HepG2 (cell line): ENCODE results near the gene SAPCD1. TPM values are rescaled to one million over a fixed set of nuclear protein-coding genes. Genes with fewer than 3 reads are reported as not detected.

Source experiments
- HES4 ChIP-seq: sonication (generic); formaldehyde crosslinking; IDR thresholded peaks from 2 replicates; pipeline ENCODE4 v1.9.0; 2021; ENCODE audit warnings: mild to moderate bottlenecking, missing genetic modification reagents, borderline replicate concordance
- HOXA7 ChIP-seq: sonication (generic); formaldehyde crosslinking; IDR thresholded peaks from 2 replicates; pipeline ENCODE4 v1.8.1; 2022; ENCODE audit warnings: mild to moderate bottlenecking, missing genetic modification reagents, moderate library complexity
- KAT7 ChIP-seq: IDR thresholded peaks from 2 replicates; pipeline ENCODE4 v1.6.1; 2018; ENCODE audit warnings: borderline replicate concordance, missing compliant biosample characterization
- MYC ChIP-seq: sonication (generic); formaldehyde crosslinking; IDR thresholded peaks from 2 replicates; pipeline ENCODE4 v1.9.0; 2021; ENCODE audit warnings: missing genetic modification reagents, borderline replicate concordance
- NR0B2 ChIP-seq: sonication (generic); formaldehyde crosslinking; IDR thresholded peaks from 2 replicates; pipeline ENCODE4 v1.4.0; 2020; ENCODE audit warnings: mild to moderate bottlenecking, missing genetic modification reagents
- PRMT3 ChIP-seq: sonication (generic); formaldehyde crosslinking; IDR thresholded peaks from 2 replicates; pipeline ENCODE4 v1.8.1; 2022; ENCODE audit warnings: low read depth, mild to moderate bottlenecking, moderate library complexity, missing genetic modification reagents, borderline replicate concordance
- REL ChIP-seq: sonication (generic); formaldehyde crosslinking; conservative IDR thresholded peaks from 2 replicates; pipeline ENCODE4 v1.8.0; 2022; ENCODE audit warnings: mild to moderate bottlenecking, missing genetic modification reagents, moderate library complexity
- SIX4 ChIP-seq: sonication (generic); formaldehyde crosslinking; IDR thresholded peaks from 2 replicates; pipeline ENCODE4 v1.4.0; 2020; ENCODE audit warnings: missing genetic modification reagents
- XRCC5 ChIP-seq: fragments of 200-400 bp; formaldehyde crosslinking; optimal IDR thresholded peaks from 2 replicates; pipeline ENCODE3; 2017; ENCODE audit warnings: mild to moderate bottlenecking, low read length
- ZNF160 ChIP-seq: sonication (generic); formaldehyde crosslinking; IDR thresholded peaks from 2 replicates; pipeline ENCODE4 v1.8.0; 2022; ENCODE audit warnings: mild to moderate bottlenecking, inconsistent platforms, missing genetic modification reagents
- ZNF337 ChIP-seq: sonication (generic); formaldehyde crosslinking; IDR thresholded peaks from 2 replicates; pipeline ENCODE4 v1.5.1; 2020; ENCODE audit warnings: missing genetic modification reagents, low read depth, mild to moderate bottlenecking, borderline replicate concordance
- ZNF367 ChIP-seq: sonication (generic); formaldehyde crosslinking; IDR thresholded peaks from 2 replicates; pipeline ENCODE4 v1.4.0; 2020; ENCODE audit warnings: missing genetic modification reagents, borderline replicate concordance
- ZNF552 ChIP-seq: sonication (generic); formaldehyde crosslinking; IDR thresholded peaks from 2 replicates; pipeline ENCODE4 v1.9.0; 2022; ENCODE audit warnings: missing genetic modification reagents, mild to moderate bottlenecking, borderline replicate concordance
- ZNF598 ChIP-seq: sonication (generic); formaldehyde crosslinking; IDR thresholded peaks from 2 replicates; pipeline ENCODE4 v1.5.1; 2020; ENCODE audit warnings: mild to moderate bottlenecking, missing genetic modification reagents, borderline replicate concordance
- ZNF629 ChIP-seq: sonication (generic); formaldehyde crosslinking; conservative IDR thresholded peaks from 2 replicates; pipeline ENCODE4 v1.5.0; 2020; ENCODE audit warnings: missing genetic modification reagents
- ZNF724P ChIP-seq: sonication (generic); formaldehyde crosslinking; IDR thresholded peaks from 2 replicates; pipeline ENCODE4 v1.8.0; 2022; ENCODE audit warnings: missing genetic modification reagents, borderline replicate concordance
- ZNF747 ChIP-seq: sonication (generic); formaldehyde crosslinking; IDR thresholded peaks from 2 replicates; pipeline ENCODE4 v1.8.1; 2023; ENCODE audit warnings: missing genetic modification reagents, mild to moderate bottlenecking, borderline replicate concordance
- ZNF749 ChIP-seq: sonication (generic); formaldehyde crosslinking; IDR thresholded peaks from 2 replicates; pipeline ENCODE4 v1.8.0; 2022; ENCODE audit warnings: mild to moderate bottlenecking, missing genetic modification reagents, moderate library complexity, borderline replicate concordance
- ZSCAN22 ChIP-seq: sonication (generic); formaldehyde crosslinking; IDR thresholded peaks from 2 replicates; pipeline ENCODE4 v1.4.0; 2020; ENCODE audit warnings: mild to moderate bottlenecking, missing genetic modification reagents
- ZSCAN25 ChIP-seq: sonication (generic); formaldehyde crosslinking; IDR thresholded peaks from 2 replicates; pipeline ENCODE4 v1.8.0; 2022; ENCODE audit warnings: mild to moderate bottlenecking, missing genetic modification reagents
- polyA plus RNA-seq, 8 experiments: library from polyadenylated mRNA; depleted of rRNA in 3 of 8; stranded (reverse) in 7 of 8; unstranded in 1 of 8; fragments of >200 nt; fragmentation: Illumina TruSeq in 4 of 8; extraction: Trizol in 4 of 8; gene quantifications; 2 replicates each; pipeline versions ENCODE4 v1.2.1 to v1.2.3, GENCODE V29; 2011 to 2016; ENCODE audit warnings: low read depth in 4 of 8, missing spikeins in 1 of 8, mixed read lengths in 1 of 8; ENCODE audit not compliant: insufficient read depth in 1 of 8
- total RNA-seq, 5 experiments: library from RNA; depleted of rRNA; stranded (reverse); fragments of >200 nt; fragmentation: Illumina TruSeq; extraction: Trizol; gene quantifications; 2 replicates each; pipeline ENCODE4 v1.2.3, GENCODE V29; 2016; ENCODE audit warnings: low read depth in 1 of 5
- TF ChIP-seq, protein P1 (sequence below): sonication (generic); formaldehyde crosslinking; IDR thresholded peaks from 2 replicates; pipeline ENCODE4 v1.4.0; 2020; ENCODE audit warnings: missing genetic modification reagents, borderline replicate concordance
- TF ChIP-seq, protein P2 (sequence below): sonication (generic); IDR thresholded peaks from 2 replicates; pipeline ENCODE4 v1.6.1; 2016; ENCODE audit warnings: low read depth, borderline replicate concordance
- TF ChIP-seq, protein P3 (sequence below): sonication (generic); formaldehyde crosslinking; IDR thresholded peaks from 2 replicates; pipeline ENCODE4 v1.5.0; 2020; ENCODE audit warnings: mild to moderate bottlenecking, missing genetic modification reagents, borderline replicate concordance

Gene SAPCD1
- total and polyA plus RNA-seq, 2 of the 13 experiments (the other 11 are each of a cell fraction or from before 2014, with no cell fraction given): 2.5 to 3.9 TPM

GRCh38 chr6:31737991-31738979 lies 24.2 kb upstream of the SAPCD1 start (continued):
- no peak for TF ChIP-seq ZNF160
- no peak for TF ChIP-seq HES4 (CRISPR knock-in tag)
- peak; percentile 13 for TF ChIP-seq XRCC5
- TF ChIP-seq ZSCAN25: peak; percentile 42; the same call in 1 of the 2 replicates
- TF ChIP-seq, protein P1, sequence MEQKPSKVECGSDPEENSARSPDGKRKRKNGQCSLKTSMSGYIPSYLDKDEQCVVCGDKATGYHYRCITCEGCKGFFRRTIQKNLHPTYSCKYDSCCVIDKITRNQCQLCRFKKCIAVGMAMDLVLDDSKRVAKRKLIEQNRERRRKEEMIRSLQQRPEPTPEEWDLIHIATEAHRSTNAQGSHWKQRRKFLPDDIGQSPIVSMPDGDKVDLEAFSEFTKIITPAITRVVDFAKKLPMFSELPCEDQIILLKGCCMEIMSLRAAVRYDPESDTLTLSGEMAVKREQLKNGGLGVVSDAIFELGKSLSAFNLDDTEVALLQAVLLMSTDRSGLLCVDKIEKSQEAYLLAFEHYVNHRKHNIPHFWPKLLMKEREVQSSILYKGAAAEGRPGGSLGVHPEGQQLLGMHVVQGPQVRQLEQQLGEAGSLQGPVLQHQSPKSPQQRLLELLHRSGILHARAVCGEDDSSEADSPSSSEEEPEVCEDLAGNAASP (CRISPR knock-in tag): peak; percentile 81; the same call in 1 of the 2 replicates
- 0 out of 2 replicates have a peak, but pooled peaks have one; percentile 15 for TF ChIP-seq ZNF598
- TF ChIP-seq KAT7 (CRISPR knock-in tag): no peak; the same call in 1 of the 2 replicates
- peak; percentile 31; the same call in 1 of the 2 replicates for TF ChIP-seq MYC (CRISPR knock-in tag)
- 0 out of 2 replicates have a peak, but pooled peaks have one; percentile 18 for TF ChIP-seq ZNF724P (CRISPR knock-in tag)
- TF ChIP-seq ZSCAN22 (CRISPR knock-in tag): no peak
- 0 out of 2 replicates have a peak, but pooled peaks have one; percentile 46 for TF ChIP-seq ZNF629 (CRISPR knock-in tag)
- TF ChIP-seq ZNF367 (CRISPR knock-in tag): no peak
- TF ChIP-seq REL (CRISPR knock-in tag): no peak; the same call in 1 of the 2 replicates
- no peak for TF ChIP-seq HOXA7 (CRISPR knock-in tag)
- TF ChIP-seq ZNF552 (CRISPR knock-in tag): no peak
- TF ChIP-seq ZNF337 (CRISPR knock-in tag): no peak
- no peak for TF ChIP-seq NR0B2 (CRISPR knock-in tag)
- no peak for TF ChIP-seq PRMT3
- TF ChIP-seq, protein P2, sequence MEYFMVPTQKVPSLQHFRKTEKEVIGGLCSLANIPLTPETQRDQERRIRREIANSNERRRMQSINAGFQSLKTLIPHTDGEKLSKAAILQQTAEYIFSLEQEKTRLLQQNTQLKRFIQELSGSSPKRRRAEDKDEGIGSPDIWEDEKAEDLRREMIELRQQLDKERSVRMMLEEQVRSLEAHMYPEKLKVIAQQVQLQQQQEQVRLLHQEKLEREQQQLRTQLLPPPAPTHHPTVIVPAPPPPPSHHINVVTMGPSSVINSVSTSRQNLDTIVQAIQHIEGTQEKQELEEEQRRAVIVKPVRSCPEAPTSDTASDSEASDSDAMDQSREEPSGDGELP: peak; percentile 41; the same call in 1 of the 2 replicates
- TF ChIP-seq ZNF749 (CRISPR knock-in tag): no peak
- peak; percentile 60 for TF ChIP-seq SIX4 (CRISPR knock-in tag)
- peak; percentile 72; the same call in 1 of the 2 replicates for TF ChIP-seq ZNF747 (CRISPR knock-in tag)
- TF ChIP-seq, protein P3, sequence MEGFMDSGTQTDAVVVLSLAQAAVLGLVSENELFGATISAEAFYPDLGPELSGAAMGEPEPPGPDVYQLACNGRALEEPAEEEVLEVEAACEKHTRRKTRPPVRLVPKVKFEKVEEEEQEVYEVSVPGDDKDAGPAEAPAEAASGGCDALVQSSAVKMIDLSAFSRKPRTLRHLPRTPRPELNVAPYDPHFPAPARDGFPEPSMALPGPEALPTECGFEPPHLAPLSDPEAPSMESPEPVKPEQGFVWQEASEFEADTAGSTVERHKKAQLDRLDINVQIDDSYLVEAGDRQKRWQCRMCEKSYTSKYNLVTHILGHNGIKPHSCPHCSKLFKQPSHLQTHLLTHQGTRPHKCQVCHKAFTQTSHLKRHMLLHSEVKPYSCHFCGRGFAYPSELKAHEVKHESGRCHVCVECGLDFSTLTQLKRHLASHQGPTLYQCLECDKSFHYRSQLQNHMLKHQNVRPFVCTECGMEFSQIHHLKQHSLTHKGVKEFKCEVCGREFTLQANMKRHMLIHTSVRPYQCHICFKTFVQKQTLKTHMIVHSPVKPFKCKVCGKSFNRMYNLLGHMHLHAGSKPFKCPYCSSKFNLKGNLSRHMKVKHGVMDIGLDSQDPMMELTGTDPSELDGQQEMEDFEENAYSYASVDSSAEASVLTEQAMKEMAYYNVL (CRISPR knock-in tag): 0 out of 2 replicates have a peak, but pooled peaks have one; percentile 60
